Ishikawa (cell line): Measurements from ENCODE around the gene STK17B.

ENCODE experiments used
- CEBPB ChIP-seq: IDR thresholded peaks from 2 replicates; pipeline ENCODE4 v1.6.1; 2012
- CREB1 ChIP-seq: IDR thresholded peaks from 2 replicates; pipeline ENCODE4 v1.6.1; 2012; ENCODE audit warnings: low read depth
- EGR1 ChIP-seq: IDR thresholded peaks from 2 replicates; pipeline ENCODE4 v1.6.1; 2012
- EP300 ChIP-seq: IDR thresholded peaks from 2 replicates; pipeline ENCODE4 v1.6.1; 2012; ENCODE audit warnings: borderline replicate concordance
- FOXM1 ChIP-seq: IDR thresholded peaks from 2 replicates; pipeline ENCODE4 v1.6.1; 2012; ENCODE audit warnings: low read depth, borderline replicate concordance
- MAX ChIP-seq: IDR thresholded peaks from 2 replicates; pipeline ENCODE4 v1.6.1; 2012
- NFIC ChIP-seq: IDR thresholded peaks from 2 replicates; pipeline ENCODE4 v1.6.1; 2012
- RAD21 ChIP-seq: IDR thresholded peaks from 2 replicates; pipeline ENCODE4 v1.6.1; 2012; ENCODE audit warnings: low read depth
- REST ChIP-seq: IDR thresholded peaks from 2 replicates; pipeline ENCODE4 v1.6.1; 2012; ENCODE audit warnings: low read depth, mild to moderate bottlenecking
- TAF1 ChIP-seq: IDR thresholded peaks from 2 replicates; pipeline ENCODE4 v1.6.1; 2012; ENCODE audit warnings: low read depth, mild to moderate bottlenecking
- TCF12 ChIP-seq: IDR thresholded peaks from 2 replicates; pipeline ENCODE4 v1.6.1; 2012; ENCODE audit warnings: low read depth
- TEAD4 ChIP-seq: IDR thresholded peaks from 2 replicates; pipeline ENCODE4 v1.6.1; 2012
- USF1 ChIP-seq: IDR thresholded peaks from 2 replicates; pipeline ENCODE4 v1.6.1; 2012
- YY1 ChIP-seq: IDR thresholded peaks from 2 replicates; pipeline ENCODE4 v1.6.1; 2012; ENCODE audit warnings: low read depth
- ZBTB7A ChIP-seq: IDR thresholded peaks from 2 replicates; pipeline ENCODE4 v1.6.1; 2012; ENCODE audit warnings: low read depth

STK17B gene

GRCh38 chr2:196171248-196171871, at the start of gene STK17B:
STK17B (minus strand) TSS chr2:196171578; CDS start chr2:196163383, 8,195 bp downstream.
- TF ChIP-seq TEAD4, result no peak
- peak; percentile 59; the same call in 1 of the 2 replicates for TF ChIP-seq TCF12
- TF ChIP-seq FOXM1, result peak; percentile 87
- no peak for TF ChIP-seq RAD21
- TF ChIP-seq YY1, result no peak
- peak; percentile 98 for TF ChIP-seq TAF1
- TF ChIP-seq MAX, result peak; percentile 69
- no peak for TF ChIP-seq REST
- TF ChIP-seq USF1, result peak; percentile 96
- 0 out of 2 replicates have a peak, but pooled peaks have one; percentile 22 for TF ChIP-seq NFIC
- TF ChIP-seq ZBTB7A, result peak; percentile 57
- no peak for TF ChIP-seq CEBPB

GRCh38 chr2:196220671-196221070, 49.3 kb upstream of the STK17B start:
- TF ChIP-seq TAF1, result no peak
- no peak for TF ChIP-seq CREB1
- TF ChIP-seq NFIC, result no peak
- no peak for TF ChIP-seq TEAD4
- TF ChIP-seq MAX, result no peak
- no peak for TF ChIP-seq CEBPB
- no peak for TF ChIP-seq TCF12
- no peak for TF ChIP-seq YY1
- TF ChIP-seq ZBTB7A, result no peak
- TF ChIP-seq REST, result no peak
- TF ChIP-seq EGR1, result no peak
- no peak for TF ChIP-seq FOXM1
- no peak for TF ChIP-seq RAD21
- no peak for TF ChIP-seq USF1

GRCh38 chr2:196219671-196220070, 48.3 kb upstream of the STK17B start:
- TF ChIP-seq FOXM1 (no peak), EP300 (no peak), TAF1 (no peak), MAX (no peak), EGR1 (no peak), TEAD4 (no peak)

- TF ChIP-seq EGR1, result no peak
These were observed 46.7 kb upstream of the STK17B start for GRCh38 chr2:196218106-196218505.

GRCh38 chr2:196217116-196217515, 45.7 kb upstream of the STK17B start:
- no peak for TF ChIP-seq USF1
- no peak for TF ChIP-seq TEAD4
- TF ChIP-seq CEBPB, result no peak
- no peak for TF ChIP-seq TCF12
- TF ChIP-seq CREB1, result no peak
- no peak for TF ChIP-seq EGR1
- no peak for TF ChIP-seq YY1
- no peak for TF ChIP-seq NFIC
- no peak for TF ChIP-seq ZBTB7A
- no peak for TF ChIP-seq MAX
- TF ChIP-seq EP300, result no peak
- no peak for TF ChIP-seq TAF1
- TF ChIP-seq FOXM1, result no peak
- no peak for TF ChIP-seq REST
- TF ChIP-seq RAD21, result no peak
